ENCODE results near the gene ADCY1.
"Not testable (repeated sequence)": the region's sequence is repeated elsewhere in the genome, so short reads cannot be mapped to it uniquely, and the experiment has no call there.

The ADCY1 gene

DNA sequence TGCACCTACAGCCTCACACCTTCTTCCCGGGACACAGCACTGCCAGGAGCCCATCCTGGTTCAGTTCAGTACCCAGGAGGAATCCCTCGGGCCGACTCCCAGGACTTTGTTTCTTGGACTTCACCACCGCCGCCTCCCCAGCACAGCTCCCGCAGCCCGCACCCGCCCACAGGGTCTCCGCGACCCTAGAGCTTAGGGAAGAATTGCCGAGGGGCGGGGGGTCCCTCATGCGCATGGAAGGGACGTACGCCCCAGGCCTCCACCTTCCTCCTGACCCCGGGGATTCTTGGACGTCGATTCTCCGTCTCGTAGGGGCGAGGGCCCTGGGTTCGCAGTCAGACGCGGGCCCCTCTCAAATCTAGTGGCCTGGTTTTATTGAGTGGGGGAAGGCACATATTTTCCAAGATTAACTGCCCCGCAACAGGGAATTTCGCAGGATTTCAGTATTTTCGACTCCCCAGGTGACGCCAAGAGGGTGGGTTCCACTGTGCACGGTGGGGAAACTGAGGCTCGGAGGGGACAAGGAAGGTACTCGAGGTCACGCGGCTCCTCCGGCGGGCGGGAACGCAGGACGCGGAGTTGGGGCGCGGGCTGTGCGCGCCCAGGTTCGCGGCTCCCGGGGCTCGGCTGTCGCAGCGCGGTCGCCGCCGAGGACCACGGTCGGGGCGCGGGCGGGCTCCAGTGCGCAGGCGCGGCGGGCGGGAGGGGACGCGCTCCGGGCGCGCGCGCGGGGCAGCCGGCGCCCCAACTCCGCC, at the start of gene ADCY1:
Gene ADCY1 (plus strand): TSS at position 708 of the 755 bp plus-strand sequence. CDS start 176 bp downstream, outside the sequence.
- DNase-seq (ENCODE audit: low read depth) = no peak

DNA sequence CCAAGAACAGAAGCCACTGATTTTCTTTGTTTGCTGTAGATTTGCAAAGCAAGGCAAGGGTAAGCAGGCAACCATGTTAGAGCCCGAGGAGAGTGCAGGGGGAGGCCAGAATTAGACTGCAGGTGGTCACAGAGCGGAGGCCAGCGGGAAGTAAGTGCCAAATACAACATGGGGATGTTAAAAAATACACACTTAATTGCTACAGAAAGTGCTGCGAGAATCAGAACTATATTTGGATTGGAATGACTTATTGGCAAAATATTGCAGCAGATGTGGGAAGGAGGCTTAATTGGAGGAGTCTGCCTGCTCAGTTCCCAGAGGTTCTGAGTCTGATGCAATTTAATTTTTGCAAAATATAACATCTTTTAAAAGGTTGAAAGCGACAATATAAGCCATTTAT, 49.7 kb upstream of the ADCY1 start:
- DNase-seq (ENCODE audit: low read depth) = no peak

DNA sequence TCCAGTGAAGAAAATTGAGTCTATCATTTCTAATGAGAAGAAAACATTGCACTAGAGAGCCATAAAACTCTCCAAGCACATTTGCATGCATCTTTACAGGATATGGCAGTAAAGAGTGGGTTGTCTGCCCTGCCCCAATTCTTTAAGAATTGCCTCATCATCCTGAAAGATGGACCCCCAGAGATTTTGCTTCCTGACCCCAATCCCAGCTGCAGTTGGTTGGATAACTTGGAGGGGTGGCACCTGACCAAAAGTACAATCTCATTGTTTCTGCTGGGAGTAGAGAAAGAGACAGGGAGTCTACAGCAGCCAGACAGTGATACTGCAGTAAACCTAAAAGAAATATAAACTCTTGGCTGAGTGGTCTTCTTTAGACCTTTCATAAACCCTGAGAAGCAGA, 49.1 kb upstream of the ADCY1 start:
- no peak for DNase-seq (ENCODE audit: low read depth)

DNA sequence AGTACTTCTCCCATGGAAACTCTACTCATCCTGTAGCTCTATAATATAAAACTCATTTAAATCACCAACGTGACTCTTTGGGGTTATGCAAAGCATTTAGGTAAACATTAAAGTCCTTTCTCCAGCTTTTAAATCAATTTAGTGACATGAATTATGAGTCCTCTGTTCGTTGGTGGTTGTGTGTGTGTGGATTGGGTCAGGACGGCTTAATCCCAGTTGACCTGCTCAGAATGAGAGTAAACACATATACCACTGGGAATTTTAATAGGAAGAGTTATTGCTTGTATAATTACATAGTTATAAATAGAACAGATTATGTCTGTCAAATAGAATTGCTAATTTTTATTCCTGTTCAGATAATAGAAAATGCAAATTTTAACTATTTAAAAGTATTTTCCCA, 30.7 kb upstream of the ADCY1 start:
- DNase-seq (ENCODE audit: low read depth) = no peak

DNA sequence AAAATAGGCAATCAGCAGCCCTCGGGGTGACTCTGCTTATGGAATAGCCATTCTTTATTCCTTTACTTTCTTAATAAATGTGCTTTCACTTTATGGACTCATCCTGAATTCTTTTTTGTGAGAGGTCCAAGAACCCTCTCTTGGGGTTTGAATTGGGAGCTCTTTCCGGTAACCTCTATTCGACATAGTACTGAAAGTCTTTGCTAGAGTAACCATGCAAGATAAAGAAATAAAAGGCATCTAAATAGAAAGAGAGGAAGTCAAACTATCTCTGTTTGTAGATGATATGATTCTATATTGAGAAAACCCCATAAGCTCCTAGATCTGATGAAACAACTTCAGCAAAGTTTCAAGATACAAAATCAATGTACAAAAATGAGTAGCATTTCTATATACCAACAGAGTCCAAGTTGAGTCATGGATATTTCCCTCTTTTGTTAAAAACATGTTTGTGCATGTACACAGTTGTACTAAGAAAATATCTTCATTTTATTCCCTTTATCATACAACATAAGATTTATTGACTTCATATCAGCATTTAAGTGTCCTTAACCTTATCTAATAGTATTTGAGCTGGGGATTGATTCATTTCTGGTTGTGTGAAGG, 29.0 kb upstream of the ADCY1 start:
- DNase-seq (ENCODE audit: low read depth) = not testable (repeated sequence)

DNA sequence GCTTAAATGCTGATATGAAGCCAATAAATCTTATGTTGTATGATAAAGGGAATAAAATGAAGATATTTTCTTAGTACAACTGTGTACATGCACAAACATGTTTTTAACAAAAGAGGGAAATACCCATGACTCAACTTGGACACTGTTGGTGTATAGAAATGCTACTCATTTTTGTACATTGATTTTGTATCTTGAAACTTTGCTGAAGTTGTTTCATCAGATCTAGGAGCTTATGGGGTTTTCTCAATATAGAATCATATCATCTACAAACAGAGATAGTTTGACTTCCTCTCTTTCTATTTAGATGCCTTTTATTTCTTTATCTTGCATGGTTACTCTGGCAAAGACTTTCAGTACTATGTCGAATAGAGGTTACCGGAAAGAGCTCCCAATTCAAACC, 25.3 kb upstream of the ADCY1 start:
- DNase-seq (ENCODE audit: low read depth) = not testable (repeated sequence)

DNA sequence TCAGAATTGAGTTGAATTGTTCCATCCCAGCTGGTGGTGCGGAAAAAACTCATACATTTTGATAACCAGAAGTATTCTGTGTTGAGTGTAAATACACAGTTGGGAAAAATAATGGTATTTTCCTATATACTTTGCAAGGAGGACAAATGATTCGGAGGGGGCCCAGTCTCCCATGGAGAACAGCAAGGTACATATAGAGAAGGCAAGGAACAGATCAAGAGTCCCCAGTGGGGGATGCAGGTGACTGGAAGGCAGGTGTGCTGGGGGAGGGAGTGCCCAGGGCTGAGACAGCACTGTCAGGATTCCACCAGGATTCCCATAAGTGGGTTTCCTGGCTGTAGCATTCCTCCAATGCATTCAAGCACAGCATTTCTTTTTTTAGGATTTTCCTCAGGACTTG, 10.8 kb upstream of the ADCY1 start:
- DNase-seq (ENCODE audit: low read depth) = no peak

DNA sequence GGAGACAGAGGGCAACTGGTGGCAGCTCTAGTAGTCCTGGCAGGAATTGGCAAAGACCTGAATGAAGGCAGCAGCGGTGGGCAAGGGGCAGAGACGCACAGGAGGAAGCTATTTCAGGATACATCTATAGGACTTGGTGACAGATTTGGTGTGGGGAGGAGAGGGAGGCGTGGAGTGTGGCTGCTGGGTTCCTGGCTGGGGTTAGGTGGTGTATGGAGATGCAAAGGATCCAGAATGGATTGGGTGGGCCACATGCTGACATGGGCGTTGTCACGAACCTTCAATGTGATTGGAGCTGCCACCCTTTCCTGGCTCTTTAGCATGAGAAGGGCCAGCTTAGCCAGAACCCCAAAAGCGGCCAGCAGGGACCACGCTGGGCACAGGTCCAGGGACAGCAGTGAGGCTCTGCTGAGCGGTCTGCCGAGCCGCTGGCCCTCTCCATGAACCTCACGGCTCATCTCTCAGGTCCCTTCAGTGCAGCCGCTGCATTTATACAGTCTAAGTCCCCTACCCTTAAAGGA, 10.2 kb upstream of the ADCY1 start:
- no peak for DNase-seq (ENCODE audit: low read depth)

DNA sequence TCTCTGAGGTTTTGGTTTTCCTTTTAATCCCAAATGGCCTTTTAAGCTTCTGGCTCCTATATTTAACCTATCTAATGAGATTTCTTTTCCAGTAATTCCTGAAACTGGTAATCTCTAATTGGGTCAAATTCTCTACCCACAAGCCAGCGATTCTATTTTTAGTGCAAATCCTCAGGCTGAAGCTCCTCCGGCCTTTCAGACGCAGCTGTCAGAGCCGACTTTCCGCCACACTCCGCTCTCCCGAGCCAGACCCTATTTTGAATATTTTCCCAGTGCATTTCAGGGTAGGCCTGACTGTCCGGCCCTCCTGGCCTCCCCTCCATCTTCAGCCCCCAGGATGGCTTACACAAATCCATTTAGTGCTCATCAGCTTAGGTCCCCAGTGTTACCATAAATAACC, 9.7 kb upstream of the ADCY1 start:
- no peak for DNase-seq (ENCODE audit: low read depth)

DNA sequence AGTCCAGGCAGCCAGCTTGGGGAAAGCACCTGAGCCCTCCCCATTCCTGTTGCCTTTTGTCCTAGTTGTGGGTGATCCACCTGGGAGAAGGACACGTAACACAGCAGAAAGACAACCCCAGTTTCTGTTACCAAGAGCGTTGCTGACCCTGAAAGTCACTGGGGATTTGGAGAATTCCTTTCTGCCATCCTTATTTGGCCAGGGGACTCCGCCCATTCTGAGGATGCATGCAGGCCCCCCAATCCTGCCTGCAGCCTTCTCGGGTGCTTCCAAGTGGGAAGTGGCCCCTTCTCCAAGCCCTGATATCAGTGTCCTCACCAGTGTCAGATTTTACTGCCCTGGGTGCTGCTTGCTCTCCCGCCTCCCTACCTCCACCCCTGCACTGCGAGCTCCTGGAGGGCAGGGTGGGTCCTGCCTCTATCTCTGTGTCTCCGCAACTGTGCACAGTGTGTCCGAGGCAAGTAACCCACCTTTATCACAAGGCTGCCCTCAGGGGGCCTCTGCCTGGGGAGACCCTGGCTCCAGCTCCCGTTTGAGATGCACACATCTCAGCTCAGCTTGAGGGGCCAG, 9.2 kb upstream of the ADCY1 start:
- DNase-seq (ENCODE audit: low read depth) = no peak

DNA sequence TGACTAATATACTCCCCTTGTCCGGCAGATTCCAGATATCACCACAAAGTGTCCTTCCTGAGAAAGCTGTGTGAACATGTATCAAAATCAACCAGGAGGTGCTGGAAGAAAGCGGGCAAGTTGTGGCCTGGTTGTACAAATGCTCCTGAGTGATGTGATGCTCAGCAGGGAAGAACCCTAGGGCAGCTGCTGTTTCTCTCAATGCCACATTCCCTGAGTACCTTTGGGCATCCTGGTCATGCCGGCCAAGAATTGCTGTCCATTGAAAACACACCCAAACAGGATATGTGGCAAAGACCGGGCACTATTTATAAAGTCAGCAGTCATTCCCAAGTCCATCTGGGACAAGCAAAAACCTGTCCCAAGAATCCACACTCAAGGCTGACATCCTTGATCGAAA, 7.8 kb upstream of the ADCY1 start:
- DNase-seq (ENCODE audit: low read depth) = no peak

DNA sequence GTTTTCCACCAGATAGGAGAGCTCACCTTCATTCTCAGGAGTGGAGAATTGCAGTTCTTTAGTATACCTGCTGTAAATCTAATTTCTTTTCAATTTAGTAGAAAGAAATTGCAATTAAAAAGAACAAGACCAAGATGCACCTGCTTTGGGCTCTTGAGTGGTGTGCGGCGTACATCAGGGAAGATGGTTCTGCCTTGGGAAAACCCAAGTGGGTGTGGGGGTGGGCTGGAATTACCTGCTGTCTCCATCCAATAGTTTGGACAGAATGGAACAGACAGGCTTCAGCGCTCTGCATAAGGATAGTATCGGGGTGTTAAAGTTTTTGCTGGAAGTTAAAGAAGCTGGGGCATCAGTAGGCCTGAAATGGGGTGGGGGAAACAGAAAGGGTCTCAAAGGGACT, 7.2 kb upstream of the ADCY1 start:
- no peak for DNase-seq (ENCODE audit: low read depth)

DNA sequence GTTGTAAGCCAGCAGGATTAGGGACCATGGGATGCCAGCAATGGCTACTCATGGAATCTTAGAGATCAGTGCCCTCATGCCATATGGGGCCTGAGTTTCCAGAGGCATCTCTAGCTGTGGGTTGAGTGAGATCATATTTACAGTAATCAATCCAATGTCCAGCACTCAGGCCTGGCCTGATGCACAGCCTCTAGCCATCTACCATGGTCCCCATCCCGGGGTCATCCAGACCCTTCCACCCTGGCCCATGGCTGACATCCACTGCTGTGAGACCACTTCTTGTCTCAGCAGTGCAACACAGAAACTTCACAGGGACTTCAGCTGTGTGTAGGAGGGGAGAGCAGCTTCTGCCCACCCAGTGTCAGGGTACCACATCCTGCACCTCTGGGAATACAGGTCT, 6.5 kb upstream of the ADCY1 start:
- DNase-seq (ENCODE audit: low read depth) = no peak

DNA sequence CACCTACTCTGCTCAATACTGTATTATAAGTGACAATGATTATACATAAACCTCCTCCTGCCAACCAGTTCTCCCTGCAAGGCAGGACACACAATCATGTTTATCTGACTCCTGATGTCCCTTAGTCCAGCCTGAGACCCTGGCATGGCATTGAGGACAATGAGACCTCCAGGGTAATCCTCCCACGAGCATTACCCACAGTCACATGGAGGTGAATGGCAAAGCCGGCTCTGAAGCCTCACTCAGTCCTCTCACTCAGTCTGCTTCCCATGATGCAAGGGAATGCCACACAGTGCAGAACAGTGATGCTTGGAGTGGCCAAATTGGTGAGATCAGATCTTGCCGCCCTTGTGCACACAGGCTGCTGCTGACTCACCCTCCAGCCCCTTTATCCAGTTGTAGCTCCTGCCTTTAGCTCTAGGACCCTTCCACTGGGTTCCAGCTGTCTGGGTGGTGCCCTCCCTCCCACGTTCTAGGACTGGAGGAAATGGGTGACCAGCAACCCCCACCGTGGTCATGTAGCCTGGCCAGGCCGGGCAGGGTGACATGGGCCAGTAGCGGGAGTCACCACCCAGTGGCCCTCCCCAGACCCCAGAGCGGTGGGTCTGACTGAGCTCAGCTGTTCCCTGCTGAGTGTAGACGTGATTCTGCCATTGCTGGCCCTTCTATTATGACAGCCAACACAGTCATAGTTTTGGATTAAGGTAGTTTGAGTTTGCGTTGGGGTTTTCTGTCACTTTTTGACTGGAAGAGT, 5.5 kb upstream of the ADCY1 start:
- no peak for DNase-seq (ENCODE audit: low read depth)

DNA sequence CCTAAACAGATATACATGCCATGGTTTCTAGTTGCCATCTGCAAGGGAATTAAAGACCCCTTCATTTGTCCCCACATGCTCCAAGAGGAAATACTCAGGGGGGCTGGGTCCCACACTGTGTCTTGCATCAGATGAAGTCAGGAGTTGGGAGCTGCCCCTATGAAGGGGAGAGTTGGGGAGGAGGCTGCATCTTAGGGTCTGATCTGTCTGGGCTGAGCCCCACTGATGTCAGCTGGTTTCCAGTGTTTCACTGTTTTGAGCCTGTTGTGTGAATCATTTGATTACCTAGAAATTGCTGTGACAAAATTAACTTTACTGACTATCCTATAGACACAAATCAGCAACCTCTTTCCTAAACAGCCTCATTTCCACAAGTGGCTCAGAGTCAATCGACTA, 4.9 kb upstream of the ADCY1 start:
- DNase-seq (ENCODE audit: low read depth) = no peak

DNA sequence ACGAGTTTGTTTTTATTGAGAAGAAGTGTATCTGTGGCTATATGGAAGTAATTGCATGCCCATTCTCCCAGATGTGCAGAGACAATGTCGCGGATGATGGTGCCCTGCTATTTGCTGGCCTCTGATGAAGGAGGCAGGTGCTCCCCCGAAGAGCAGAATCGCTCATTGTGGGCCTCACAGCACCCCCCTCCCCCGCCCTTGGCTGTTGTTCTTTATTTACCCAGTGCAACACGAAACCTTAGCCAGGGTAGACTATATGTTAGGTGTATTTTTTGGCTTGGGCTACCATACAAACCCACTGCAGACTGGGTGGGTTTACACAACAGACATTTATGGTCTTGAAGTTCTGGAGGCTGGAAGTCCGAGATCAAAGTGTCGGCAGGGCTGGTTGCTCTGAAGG, 3.4 kb upstream of the ADCY1 start:
- DNase-seq (ENCODE audit: low read depth) = no peak

DNA sequence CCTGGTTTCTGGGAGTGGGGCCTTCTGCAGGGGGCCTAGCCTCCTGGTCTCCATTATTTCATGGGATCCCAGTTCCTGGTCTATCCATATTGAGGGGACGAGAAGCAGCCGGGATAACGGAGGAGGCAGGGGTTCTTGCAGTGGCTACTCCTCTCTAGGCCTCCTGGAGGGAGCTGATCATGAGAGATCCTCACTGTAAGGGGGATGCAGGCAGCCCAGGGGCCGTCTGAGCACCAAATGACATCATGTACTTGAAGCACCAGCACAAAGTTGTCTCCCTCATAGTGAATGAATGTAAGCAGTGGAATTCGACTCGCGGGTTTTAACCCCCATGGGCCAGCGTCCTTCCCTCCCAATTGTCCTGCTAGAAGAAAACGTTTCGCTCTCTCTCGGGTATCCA, 964 bp upstream of the ADCY1 start:
- no peak for DNase-seq (ENCODE audit: low read depth)

DNA sequence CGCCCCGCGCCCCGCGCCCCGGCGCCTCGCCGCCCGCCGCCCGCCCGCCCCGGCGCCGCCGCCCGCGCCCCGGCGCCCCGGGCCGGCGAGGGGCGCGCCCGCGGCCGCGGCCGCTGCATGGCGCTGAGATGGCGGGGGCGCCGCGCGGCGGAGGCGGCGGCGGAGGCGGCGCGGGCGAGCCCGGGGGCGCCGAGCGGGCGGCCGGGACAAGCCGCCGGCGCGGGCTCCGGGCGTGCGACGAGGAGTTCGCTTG, 174 bp downstream of the ADCY1 start:
- no peak for DNase-seq (ENCODE audit: low read depth)

DNA sequence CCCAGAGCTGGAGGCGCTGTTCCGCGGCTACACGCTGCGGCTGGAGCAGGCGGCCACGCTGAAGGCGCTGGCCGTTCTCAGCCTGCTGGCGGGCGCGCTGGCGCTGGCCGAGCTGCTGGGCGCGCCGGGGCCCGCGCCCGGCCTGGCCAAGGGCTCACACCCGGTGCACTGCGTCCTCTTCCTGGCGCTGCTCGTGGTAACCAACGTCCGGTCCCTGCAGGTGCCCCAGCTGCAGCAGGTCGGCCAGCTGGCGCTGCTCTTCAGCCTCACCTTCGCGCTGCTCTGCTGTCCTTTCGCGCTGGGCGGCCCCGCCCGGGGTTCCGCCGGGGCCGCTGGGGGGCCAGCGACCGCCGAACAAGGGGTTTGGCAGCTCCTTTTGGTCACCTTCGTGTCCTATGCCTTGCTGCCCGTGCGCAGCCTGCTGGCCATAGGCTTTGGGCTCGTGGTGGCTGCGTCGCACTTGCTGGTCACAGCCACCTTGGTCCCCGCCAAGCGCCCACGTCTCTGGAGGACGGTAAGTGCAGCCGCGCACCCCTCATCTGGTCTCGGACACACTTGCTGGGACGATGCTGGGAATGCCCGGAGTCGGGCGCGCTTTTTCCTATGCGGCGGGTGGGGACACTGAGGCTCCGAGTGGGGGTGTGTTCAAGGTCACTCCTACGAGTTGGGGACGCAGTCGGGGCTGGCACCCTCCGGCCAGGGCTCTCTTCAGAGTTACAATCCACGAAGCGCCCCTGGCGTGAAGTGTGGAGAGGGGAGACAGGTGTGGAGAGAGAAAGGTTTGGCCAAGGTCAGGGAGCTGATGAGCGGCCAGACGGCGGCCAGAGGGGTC, 717 bp downstream of the ADCY1 start:
- no peak for DNase-seq (ENCODE audit: low read depth)

DNA sequence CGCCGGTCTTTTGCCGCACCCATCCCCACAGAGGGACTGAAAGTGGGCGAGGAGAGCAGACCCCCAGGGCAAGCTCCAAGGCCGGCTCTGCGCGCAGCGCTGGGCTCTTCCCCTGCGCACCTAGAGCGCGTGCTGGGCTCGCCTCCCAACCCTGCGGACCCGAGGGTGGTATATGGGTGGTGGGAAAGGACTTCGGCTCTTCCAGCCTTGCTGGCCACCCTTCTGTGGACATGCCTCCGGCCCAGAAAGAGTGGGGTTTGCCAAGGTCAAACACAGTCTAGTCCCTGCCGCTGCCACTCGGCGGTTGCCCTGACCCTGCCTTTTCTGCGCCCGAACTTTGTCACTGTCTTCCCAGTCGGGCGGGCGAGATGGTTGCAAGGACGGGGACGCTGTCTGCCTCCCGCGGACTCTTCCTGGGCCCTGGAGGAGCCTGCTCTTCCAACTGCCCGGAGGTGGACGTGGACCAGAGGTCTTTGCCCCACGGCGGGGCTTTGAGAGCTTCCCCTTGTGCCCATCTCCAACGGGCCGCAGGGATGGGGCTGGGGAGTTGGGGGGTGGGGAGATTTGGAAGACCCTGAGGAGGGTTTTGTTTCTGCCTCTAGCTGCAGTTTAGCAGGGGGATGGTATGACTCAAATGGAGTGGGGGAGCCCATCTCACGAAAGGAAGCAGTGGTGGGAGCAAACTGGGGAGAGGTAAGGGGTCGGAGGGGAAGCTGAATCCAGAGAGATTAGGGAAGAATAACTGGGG, 1.5 kb downstream of the ADCY1 start:
- DNase-seq (ENCODE audit: low read depth) = no peak

DNA sequence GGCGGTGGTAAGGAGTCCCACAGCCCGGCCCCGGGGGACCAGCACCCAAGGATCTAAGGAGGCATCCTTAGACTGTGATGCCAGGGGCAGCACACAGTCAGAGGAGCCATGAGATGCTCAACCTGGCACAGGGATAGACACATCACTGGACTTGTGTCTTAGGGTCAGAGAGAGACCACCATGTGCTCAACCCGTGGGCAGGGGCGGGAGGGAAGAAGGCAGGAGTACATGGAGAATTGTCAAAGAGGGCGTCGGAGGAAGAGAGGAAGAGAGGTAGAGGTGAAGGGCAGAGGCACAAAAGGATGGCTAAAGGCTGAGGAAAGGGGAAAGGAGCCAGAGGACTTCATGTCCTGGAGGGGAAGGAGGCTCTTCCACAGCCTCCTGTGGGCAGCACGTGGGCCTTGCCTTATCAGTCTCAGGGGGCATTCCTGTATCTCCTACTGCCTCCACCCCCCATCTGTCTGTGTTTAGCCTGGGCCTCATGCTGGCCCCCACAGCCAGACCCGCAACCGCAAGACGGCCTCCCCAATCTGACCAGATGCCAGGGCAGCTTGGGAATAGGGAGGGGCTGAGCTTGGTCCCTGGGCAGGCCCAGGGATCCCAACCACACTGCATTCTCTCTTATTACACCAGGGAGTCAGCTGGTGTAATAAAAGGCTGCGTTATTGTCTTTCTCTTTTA, 2.2 kb downstream of the ADCY1 start:
- no peak for DNase-seq (ENCODE audit: low read depth)

Data from activated gamma-delta T cell treated with anti-CD3 and anti-CD28 coated beads, Interleukin-2, amount 50 U/mL, for 16 hours (primary cell).